HG03460 (cell line): ENCODE measurements around the gene MCC.
"Not testable (repeated sequence)": the region's sequence is repeated elsewhere in the genome, so short reads cannot be mapped to it uniquely, and the experiment has no call there.

Experiments used
- ATAC-seq: cut with Tn5 transposase; IDR thresholded peaks from one replicate; pipeline ENCODE4 v1.9.1; 2021; ENCODE audit not compliant: unreplicated experiment

MCC gene

DNA sequence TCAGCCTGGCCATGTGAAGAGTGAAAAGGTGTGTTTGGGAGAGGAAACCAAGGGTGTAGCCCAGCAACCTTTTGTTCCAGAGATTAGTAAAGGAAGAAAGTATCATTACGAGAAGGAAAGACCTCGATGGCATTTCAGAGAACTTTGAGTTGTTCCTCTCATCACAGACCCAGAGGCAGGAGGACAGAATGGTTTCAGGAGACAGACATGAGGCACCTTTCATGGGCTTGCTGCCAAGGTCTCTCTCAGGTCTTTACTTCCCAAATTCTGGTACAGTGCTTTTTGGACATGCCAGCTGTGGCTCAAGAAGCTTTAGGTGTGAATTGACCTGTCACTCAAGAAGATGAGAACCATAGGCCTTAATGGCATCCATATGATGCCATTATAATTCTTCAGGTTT is 2.8 kb upstream of the MCC start:
- no peak for ATAC-seq

DNA sequence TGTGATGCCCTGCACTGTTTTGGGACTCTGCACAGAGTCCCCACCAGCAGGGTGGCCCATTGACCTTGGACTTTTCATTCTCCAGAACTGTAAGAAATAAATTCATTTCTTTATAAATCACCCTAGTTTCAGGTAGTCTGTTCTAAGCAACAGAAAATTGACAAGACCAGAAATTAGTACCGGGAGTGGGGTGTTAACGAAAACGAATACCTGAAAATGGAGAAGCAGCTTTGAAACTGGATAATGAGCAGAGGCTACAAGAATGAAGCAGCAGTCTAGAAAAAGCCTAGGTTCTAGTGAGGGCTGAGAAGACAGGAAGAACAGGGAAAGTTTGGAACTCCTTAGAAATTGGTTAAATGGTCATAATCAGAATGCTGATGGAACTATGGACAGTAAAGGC is 2.1 kb upstream of the MCC start:
- ATAC-seq: no peak

DNA sequence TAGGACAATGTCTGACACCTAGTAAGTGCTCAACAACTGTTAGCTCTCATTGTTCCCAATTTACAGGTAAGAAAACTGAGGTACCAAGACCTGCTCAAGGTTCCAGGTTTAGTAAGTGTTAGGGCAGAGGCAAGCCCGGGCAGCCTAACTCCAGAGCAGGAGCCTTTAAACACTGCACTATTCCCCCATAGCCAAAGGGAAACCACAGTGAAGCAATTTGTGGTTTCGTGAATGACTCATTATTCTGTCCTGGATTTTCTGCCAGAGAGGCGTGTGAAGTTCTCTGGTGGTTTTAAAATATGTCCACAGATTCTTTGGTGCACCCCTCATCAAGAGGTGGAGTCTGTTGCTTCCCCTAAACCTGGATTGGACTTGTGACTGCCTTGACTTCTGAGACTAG is 1.0 kb upstream of the MCC start:
- ATAC-seq: peak; percentile 62

DNA sequence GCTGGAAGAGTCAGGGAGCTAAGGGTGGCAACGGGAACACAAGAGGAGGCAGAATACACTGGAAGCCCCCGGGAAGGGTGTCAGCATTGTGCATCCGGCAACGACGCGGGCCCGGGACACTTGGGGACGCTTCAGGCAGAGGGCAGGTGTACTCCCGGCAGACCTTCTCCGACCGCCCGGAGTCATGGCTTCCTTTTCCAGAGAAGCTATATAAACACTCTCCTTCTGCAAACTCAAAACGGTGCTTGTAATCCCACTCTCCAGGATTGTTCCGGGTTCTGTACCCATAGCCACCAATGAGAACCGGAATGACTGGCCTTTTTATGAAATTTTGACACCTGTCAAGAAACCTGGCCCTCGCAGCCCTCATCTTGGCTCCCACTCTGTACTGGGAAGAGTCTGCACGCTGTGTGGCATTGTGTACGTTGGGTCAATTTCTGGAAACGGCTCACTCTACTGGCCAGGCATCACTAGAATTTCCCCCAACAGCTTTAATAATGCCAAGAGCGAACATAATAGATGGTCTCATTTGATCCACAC is 462 bp upstream of the MCC start:
- ATAC-seq: no peak

DNA sequence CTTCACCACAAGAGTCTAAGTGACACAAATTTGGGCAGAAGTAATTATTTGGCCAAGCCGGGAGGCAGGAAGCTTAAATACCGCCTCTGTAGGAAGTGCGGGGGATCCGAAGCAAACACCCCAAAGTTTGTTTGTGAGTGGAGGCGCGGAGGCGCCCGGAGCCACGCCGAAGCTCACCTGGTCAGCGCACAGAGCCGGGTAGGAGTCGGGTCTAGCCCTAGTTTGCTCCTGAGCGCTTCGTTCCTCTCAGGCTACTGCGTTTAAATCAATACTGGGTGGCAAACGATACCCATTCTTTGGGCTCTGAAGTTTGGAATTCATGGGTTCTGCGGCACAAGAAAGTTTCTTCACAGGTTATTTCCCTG is 855 bp downstream of the MCC start:
- ATAC-seq: no peak

DNA sequence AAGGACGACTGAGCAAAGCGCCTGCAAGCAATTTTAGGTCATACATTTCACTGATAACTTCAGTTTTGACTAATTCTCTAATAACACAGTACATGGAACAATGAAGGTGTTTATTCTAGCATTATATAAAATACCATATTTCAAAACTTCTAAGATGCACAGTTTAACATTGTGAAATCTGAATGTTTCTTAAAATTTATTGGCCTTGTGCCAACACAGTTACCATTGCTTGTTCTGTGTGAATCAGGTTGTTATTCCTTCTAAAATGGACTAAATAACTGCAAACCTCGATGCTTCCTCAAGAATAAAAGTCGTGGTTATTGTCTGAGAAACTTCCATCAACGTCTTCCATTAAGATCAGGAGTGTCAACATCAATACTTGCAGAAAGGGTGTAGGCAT is 8.0 kb downstream of the MCC start:
- no peak for ATAC-seq

DNA sequence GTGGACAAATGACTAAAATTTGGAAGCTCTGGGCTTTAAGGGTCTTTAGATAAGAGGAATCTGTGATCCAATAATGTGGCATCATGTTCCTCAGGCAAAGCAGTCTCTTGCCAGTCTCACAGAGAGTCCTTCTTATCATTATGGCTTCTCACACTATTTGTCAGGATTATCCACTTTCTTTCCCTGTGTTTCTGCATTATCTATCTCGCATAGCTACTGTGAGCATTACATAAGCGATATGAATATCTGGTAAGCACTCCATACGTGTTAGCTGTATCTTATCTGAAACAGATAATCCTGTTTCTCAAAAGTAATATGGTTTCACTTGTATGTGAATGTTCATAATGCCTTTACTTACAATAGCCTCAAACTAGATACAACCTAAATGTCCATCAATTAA is 9.6 kb downstream of the MCC start:
- no peak for ATAC-seq

DNA sequence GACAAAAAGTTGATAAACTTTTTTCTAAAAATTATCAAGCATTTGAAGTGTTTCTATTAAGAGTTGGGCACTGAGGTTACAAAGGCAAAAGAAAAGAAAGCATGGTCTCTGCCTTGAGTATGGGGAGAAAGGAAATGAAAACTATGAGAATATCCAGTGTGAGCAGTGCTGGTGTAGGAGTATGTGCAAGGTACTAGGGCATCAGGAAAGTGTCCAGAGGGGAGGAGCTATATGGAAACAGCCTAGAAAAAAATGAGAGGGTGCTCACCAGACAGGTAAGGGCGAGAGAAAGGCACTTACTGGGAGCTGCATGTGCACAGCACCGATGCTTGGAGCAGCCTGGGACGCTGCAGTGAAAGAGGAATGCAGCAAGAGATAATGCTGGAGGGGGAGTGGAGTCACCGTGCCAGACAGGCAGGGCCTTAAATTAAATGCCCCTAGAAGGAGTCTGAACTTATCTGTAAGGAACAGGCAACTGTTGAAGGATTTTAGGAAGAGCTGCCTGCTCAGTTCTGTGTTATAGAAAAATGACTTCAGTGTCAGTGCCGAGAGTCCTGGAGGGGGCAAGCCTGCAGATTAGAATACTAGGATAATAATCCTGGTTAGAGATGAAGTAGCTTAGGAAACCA is 14.0 kb downstream of the MCC start:
- no peak for ATAC-seq

DNA sequence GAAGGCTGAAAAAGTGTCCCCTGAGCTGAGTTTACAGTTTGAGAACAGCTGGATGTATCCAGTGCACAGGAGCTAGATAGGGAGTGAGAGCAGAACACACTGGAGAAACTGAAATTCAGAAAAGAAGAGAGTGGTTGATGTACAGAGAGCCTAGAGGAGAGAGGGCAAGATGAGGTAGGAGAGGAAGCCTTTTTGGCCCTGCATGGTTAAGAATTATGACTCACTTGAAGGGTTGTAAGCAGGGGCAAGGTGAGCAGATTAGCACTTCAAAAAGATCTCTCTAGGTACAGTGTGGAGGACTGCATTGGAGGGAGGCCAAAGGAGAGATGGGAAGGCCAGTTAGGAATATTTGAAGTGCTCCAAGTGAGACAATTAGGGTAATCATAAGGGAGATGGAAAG is 25.2 kb downstream of the MCC start:
- no peak for ATAC-seq

DNA sequence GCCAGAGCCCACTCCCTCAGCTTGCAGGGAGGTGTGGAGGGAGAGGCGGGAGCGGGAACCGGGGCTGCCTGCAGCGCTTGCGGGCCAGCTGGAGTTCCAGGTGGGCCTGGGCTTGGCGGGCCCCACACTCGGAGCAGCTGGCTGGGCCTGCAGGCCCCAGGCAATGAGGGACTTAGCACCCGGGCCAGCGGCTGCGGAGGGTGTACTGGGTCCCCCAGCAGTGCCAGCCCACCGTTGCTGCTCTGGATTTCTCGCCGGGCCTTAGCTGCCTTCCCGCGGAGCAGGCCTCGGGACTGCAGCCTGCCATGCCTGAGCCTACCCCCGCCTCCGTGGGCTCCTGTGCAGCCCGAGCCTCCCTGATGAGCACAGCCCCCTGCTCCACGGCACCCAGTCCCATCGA is 31.1 kb downstream of the MCC start:
- not testable (repeated sequence) for ATAC-seq

DNA sequence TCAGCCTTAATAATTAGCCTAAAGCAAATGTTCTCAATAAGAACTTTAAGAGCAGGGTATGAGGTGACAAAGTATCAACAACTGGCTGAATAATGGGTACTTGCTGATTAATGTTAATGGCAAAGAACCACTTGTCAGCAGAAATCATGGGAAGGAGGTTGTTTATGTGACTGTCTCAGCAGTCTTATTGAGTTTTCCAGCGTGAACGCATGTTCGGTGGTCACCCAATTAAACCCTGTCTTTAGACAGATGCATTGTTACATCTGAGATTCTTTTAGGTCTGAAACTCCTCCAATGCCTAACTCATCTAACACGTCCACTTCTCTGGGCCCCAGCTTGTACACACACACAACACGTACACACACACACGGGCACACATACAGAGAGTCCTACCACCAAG is 35.3 kb downstream of the MCC start:
- no peak for ATAC-seq

DNA sequence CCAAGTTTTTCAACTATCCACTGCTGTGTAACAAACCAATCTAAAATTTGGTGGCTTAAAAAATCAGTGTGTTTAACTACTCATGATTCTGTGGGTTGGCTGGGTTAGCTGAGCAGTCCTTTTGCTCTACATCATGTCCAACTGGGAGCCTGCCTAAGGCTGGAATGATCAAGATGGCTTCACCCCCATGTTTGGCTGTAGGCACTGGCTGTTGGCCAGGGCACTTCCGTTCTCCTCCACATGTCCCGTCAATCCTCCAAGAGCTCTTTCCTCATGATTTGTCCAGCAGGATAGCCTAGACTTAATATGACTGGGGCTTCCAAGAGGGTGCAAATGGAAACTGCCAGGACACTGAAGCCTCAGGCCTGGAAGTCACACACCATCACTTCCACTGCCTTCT is 36.5 kb downstream of the MCC start:
- no peak for ATAC-seq

DNA sequence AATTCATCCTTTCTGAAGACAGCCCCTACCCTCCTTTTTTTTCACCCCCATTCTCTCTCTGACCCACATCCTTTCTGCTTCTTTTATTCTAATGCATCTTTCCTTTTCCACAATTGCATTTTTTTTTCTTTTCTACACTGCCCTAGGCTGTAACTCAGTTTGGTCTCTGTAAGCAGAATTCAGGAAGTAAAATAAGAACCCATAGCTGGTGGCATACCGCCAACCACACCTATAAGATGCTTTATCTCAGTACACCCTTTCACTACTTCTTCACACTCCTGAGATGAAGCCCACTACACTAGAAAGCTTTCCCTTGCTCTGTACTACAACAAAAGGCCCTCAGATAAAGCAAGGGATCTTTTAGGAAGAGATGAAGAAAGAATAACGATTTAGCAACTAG is 37.3 kb downstream of the MCC start:
- ATAC-seq: no peak

DNA sequence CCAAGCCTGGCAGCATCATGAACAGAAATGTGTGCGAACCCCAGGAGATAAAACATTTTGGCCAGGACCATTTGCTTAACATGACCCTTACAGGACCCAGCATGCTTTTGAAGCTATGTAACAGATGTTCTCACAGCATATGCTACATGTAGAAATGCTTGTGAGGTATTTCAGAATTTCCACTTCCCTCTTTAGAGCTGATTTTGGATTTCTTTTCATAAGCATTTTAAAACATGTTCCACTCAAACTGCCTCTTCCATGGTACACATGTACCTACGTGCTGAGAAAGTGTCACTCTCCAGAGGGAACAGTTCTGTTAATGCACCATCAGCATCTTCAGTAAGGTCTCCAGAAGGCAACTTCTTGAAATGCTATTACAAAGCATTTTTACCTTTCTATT is 37.8 kb downstream of the MCC start:
- ATAC-seq: no peak

DNA sequence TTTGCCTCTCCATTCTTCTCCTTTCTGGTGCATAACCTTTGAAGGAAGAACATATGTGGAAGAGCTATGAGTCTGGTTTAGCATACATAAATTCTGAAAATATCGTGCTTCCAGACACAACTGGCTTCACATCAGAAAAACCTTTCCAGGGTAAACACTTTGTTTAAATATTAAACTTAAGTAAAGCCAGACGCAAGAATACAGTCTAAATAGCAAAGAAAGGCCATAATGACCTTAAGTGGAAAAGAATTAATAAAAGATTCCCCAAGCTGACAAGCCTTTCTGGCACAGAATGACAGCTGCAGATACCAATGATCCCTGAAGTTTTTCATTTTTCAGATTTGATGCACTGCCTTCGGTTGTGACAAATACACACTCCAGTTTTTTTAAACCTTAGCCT is 40.0 kb downstream of the MCC start:
- no peak for ATAC-seq

DNA sequence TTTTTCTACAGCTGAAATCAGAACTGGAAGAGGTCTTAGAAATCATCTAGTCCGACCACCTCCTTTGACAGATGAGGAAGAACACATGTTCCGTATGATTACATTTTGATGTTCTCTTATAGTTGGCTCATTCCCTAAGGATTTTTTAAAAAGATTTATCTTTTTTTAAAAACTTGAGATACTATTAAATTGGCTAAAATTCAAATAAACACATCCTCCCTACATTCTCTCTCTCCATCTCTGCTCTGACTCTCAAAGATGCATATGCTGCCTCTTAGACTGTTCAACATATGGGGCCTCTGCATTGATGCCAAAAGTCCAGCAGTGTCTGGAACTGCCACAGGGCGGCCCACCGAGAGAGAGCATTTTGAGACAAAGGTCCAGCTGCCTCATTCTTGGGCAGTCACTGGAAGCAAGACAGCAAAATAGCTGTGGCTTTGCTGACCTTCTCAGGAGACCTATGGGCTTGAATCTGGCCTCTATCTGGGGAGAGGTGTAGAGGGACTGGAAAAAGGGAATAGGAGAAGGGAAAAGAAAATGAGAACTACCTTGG is 40.7 kb downstream of the MCC start:
- ATAC-seq: no peak

DNA sequence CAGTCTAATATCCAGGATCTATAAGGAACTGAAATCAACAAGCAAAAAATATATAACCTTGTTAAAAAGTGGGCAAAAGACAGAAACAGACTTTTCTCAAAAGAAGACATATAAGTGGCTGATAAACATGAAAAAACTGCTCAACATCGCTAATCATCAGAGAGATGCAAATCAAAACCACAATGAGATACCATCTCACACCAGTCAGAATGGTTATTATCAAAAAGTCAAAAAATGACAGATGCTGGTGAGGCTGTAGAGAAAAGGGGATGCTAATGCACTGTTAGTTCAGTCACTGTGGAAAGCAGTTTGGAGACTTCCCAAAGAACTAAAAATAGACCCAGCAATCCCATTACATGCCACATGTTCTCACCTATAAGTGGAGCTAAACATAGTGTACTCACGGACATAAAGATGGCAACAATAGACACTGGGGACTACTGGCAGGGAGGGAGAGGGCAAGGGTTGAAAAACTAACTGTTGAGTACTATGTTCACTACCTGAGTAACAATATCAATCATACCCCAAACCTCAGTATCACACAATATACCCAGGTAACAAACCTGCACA is 41.8 kb downstream of the MCC start:
- no peak for ATAC-seq

DNA sequence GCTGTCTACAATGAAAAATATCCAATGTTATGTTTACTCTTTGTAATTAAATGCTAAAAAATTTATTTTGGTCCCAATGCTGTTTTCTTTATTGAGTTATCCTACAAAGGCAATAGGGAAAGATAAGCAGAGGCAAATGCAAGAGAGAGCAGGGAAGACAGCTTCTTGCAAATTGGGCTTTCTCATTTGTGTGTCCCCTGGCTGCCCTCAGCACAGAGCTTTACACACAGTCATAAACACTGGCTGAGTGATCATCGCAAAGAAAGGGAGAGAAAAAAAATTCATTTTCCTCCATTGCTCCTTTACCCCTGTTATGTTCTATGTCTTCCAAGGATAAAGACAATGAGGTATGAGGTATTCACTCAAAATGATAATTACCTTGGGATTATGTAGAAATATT is 51.1 kb downstream of the MCC start:
- ATAC-seq: no peak

DNA sequence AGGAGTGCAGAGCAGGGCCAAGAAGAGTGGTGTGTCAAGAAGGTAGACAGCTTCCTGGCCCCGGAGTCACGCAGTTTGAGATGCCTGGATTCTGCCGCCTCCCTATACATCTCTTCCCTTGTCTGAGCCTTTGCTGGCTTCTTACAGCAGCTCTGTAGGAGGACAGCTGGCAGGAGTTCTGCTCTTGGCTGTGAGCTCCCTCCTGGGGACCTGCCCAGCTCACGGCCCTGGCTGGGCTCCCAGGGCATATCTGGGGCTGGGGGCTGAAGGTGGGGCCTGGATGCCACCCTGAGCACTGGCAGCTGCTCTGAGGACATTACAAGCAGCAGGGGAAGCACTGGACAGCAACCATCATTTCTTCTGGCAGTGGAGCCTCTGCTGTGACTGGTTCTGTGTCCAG is 52.7 kb downstream of the MCC start:
- ATAC-seq: no peak

DNA sequence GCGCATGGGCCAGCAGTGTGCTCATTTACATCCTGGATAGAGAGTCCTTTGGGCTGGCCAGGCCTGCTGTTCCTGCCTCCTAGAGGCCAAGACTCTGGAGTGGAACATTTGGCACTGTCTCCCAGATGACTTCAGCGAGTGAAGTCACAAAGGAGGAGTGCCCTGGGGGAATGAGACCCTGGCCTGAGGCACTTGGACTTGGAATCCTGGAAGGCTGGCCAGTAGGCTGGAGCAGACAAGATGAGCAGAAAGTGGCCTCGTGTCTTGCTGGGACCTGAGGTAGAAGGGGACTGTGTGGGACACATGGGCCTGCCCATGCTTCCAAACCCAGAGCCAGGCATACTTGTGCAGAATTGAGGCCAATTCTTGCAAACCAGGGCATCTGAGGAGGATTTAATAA is 53.4 kb downstream of the MCC start, which contains the start of gene TSSK1B:
TSSK1B (minus strand) TSS at position 101 of the 400 bp plus-strand sequence. CDS start 150 bp downstream, outside the sequence.
- no peak for ATAC-seq

DNA sequence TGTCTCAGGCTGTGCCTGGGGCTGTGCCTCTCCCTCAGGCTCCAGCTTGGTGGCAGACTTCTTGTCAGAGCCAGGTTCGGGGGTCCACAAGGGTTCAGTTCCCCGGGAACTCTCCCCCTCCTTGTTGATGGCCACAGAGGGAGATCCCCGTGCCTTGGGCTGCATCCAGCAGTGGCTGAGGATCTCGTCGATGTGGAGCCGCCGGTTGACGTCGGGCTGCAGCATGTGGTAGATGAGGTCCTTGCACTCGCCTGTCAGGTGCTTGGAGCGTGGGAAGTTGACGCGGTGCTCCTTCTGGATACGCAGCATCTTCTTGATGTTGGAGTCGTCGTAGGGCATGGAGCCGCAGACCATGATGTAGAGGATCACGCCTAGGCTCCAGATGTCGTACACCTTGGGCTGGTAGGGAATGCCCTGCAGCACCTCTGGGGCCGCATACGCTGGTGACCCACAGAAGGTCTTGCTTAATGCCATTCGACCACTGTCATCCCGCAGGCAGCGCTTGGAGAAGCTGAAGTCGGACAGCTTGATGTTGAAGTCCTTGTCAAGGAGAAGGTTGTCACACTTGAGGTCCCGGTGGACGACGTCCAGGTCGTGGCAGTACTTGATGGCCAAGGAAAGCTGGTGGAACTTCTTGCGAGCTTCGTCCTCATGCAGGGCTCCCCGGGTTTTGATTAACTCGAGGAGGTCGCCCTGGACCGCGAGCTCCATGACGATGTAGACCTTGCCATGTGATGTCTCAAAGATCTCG is 54.2 kb downstream of the MCC start:
- no peak for ATAC-seq

DNA sequence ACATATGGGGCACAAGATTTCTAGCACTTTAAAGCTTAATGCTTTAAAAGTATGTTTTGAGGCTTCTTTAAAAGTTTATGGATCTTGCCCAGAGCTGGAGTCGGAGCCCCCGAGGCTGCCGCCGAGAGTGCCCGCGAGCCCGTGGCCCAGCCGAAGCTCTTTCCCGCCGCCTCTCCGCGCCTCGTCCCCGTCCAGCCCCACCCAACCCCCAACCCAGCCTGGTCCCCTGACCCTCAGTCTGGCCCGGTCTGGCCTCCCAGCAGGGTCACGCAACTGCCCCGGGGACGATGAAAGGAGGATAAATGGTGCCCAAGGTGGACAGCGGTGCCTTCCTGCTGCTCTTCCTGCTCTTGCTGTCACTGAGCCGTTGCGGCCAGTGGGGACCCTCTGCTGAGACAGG is 55.2 kb downstream of the MCC start:
- ATAC-seq: no peak
